Activated CD4-positive, CD25-positive, alpha-beta regulatory T cell treated with anti-CD3 and anti-CD28 coated beads, Interleukin-2, amount 50 U/mL, for 24 hours (primary cell): Measurements from ENCODE around the gene PRKAR2A.
"Not testable (repeated sequence)": the region's sequence is repeated elsewhere in the genome, so short reads cannot be mapped to it uniquely, and the experiment has no call there.

Experiments used
- ATAC-seq, 2 donors: fragments of 150-1000 bp; cut with Tn5 transposase; one replicate each; pipeline ENCODE4 v1.10.0; 2021; ENCODE audit warnings: mild to moderate bottlenecking in 1 of 2, moderate library complexity in 1 of 2

The PRKAR2A gene

DNA sequence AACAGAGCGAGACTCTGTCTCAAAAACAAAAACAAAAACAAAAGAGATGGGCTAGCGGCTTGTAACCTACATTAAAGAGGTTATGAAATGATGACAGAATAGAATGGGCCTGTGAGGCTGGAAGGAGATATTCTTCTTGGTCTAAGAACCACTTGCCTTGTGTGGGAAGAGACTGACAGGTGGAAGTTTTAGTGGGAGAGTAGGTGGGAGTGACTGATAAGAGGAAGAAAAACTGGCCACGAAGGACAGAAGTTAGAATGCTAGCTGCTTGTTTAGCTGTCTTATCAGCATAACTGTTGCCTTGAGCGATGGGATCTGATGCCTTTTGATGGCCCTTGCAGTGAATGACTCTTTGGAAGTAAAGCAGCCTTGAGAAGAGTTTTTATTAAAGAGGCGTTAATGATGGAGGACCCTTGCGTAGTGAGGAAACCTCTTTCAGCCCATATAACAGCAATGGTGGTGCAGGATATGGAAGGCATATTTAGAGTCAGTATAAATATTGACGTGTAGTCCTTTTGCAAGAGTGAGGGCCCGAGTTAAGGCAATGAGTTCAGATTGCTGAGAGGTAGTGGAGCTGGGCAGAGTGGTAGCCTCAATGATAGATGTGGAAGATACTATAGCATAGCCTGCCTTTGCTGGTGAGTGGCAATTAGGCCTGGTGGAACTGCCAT is 122.4 kb downstream of the PRKAR2A start:
- ATAC-seq = not testable (repeated sequence)

DNA sequence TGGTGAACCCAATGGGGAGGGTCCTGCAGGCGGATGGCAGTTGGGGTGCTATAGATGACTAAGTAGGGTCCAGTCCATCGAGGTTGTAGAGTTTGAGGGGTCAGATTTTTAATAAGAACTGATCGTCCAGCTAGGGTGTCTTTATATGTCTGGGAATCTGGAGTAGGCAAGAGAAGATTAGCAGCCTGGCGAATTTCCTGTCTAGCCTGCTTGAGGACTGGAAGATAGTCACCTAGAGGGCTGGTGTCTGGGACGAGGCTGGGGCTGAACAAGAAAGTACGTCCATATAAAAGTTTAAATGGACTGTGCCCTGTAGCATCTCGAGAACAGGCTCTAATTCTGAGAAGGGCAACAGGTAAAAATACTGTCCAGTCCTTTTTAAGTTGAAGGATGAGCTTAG is 123.9 kb downstream of the PRKAR2A start:
- no peak for ATAC-seq

DNA sequence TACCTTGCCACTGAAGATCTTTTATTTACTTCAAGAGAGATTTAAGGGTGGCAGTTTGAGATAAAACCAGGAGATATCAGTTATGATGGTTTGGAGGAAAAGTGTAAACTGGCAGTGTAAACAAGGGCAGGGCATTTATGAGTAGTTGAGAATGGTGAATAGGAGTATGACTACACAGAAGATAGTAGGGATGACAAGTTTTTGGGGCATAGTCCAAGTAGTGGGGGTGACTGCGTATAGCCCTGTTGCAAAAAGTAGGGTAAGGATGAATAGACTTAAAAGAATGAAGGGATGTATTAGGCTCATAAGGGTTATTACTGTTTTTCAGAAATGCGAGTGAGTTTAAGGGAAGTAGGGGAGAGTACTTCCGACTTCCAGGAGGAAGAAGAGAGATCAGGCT is 124.4 kb downstream of the PRKAR2A start:
- ATAC-seq = not testable (repeated sequence)

DNA sequence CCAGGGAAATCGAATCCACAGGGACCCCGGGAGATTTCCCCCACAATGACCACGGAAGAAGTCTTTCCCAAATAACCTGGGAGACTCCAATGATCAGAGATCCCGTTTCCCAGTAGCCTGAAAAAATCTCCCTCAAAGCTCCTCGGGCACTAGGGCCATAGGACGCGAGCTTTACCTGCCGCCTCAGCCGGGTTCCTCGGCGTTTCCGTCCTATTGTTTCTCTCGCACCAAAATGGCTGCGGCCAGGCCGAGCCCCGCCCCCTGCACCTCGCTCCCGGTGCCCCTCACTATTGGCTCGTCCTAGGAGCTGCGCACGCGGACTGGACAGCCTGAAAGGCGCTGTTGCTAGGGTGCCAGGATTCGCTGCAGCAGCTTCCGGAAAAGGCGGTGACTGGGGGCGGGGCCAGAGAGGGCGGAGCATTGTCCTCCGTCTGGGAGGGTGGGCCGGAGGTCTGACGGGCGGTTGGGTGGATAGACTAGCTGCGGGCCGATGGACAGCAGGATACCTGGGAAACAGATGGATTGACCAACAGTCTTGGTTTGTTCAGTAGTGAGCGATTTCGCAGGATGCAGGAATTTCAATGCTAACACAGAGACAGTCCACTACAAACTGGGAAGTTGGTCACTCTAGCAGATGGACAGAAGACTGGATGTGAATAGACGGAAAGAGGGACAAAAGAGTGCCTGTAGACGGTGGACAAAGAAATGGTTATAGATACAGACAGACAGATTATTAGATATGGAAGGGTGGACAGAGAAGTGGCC is 130.5 kb downstream of the PRKAR2A start, which contains the start of gene IP6K2:
IP6K2 (minus strand) TSS at position 240 of the 765 bp plus-strand sequence. CDS start 21,930 bp downstream, outside the sequence.
- ATAC-seq = peak; percentile 100

DNA sequence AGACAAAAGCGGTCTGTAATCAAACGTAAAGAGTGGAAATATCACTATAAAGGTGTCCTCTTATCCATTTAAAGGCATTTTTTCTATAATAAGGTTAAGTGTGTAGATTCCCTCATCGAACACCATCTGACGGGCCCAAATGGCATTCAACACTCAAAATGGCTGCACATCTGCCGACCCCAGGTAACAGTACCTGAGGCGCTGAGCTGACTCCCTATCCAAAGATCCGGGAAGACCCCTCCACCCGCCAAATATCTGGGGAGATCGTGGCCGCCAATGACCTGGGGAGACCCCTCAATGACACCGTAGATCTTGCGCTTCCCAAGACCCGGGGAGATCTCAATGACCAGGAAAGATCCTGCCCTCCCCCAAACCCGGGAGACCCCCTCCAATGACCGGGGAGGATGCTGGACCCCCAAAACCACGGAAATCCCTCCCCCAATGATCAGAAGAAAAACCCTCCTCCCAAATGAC is 131.1 kb downstream of the PRKAR2A start:
- no peak for ATAC-seq

DNA sequence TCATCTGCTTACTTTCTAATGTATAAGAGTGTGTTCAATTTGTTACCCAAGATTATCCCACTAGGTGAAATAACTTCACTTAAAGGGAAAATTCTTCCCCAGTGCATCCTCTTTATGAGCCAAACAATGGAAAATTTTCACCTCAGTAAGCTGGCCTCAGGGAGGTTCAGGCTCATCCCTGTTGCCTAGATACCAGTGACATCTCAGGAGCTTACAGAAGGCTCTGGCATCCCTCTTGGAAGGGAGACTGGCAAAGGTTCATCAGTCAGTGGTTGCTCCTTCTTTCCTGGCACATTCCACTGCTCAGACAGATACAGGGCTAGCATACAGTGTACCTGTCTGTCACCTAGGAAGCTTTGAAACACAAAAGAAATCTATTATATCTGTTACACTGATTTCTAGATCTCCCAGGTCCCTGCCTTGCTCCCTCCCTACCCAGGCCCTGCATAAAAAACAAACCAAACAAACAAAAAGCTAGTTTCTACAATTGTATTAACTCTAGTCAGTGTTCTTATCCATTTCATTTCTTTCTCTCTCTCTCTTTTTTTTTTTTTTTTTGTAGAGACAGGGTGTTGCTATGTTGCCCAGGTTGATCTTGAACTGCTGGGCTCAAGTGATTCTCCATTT is 132.4 kb downstream of the PRKAR2A start:
- no peak for ATAC-seq

DNA sequence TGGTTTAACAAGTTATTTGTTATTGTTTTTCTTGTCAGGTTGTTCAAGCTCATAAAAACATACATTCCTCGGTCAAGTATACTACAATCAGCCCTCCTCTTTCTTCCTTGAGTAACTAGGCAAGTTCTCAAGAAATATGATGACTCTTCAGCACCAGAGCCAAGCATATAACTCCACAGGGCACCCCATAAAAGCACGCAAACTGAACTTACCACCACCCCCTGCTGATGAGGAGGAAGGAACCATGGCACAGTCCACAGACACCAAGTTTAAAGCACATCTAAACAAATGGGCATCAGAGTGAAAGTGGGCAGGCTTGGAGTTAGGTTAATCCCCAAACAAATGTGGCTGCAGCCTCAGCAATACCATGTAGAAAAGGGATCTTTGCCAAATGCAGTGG is 135.9 kb downstream of the PRKAR2A start:
- ATAC-seq = no peak

DNA sequence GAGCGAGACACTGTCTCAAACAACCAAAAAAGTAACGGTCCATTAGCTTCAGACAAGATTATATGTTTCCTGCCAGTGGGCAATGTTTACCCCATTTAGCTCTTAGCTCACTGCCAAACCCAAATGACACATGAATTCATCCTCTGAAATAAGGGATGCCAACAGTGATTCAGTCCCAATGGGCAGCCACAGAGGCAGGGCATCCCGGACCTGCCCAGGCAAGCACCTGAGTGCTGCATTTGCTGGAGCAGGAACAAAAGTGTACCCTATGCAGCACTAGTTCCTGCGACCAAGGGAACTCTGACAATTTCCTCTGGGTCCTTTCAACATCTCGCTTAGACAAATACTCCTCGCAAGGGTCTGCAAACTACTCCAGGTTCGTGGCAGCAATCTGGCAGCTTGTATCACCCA is 138.6 kb downstream of the PRKAR2A start:
- no peak for ATAC-seq

DNA sequence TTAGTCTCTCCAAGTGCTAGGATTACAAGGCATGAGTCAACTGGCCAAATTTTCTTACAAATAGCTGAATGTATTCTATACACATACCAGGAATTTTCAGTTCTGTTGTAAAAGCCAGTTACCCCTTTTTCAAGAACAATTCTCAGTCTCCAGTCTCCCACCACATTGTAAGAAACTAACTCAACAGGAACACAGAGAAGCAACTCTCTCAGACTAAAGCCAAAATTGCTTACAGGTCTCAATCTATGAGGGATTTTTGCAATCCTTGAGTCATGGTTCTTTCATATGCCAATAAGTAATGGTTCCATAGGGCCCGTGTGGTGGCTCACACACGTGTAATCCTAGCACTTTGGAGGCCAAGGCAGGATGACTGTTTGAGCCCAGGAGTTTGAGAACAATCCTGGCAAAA is 139.2 kb downstream of the PRKAR2A start:
- ATAC-seq = peak in 1 of 2 donors; percentile 64

DNA sequence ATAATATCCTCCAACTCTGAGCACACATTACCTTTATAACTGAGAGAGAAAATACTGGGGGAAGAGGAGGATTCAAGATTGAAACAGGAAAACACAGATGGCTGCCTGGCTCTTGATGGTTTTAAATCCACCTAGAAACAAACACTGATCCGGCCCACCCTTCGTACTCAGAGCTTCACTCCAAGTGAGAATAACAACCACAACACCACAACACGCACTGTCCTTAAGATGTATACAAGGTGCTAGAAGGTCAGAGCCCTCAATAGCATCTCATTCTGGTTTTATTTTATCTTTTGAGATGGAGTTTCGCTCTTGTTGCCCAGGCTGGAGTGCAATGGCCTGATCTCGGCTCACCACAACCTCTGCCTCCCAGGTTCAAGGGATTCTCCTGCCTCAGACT is 140.5 kb downstream of the PRKAR2A start:
- ATAC-seq = no peak

DNA sequence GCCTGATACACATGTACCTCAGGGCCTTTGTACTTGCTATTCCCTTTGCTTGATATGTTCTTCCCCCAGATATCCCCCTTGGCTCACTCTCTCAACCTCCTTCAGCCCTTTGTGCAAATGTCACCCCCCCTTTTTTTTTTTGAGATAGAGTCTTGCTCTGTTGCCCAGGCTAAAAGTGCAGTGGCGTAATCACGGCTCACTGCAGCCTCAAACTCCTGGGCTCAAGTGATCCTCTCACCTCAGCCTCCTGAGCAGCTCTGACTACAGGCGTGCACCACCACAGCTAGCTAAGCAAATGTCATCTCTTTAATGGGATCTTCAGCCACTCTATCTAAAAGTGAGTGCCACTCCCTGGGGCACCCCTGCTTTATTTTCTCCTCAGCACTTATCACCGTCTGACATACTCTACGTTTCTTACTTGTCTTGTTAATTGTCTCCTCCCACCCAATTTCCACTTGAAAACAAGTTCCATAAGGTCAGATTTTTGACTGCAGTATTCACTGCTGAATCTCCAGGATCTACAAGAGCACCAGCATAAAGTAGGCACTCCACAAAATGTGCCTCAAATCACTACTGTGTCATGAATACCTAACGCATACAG is 145.3 kb downstream of the PRKAR2A start:
- no peak for ATAC-seq

DNA sequence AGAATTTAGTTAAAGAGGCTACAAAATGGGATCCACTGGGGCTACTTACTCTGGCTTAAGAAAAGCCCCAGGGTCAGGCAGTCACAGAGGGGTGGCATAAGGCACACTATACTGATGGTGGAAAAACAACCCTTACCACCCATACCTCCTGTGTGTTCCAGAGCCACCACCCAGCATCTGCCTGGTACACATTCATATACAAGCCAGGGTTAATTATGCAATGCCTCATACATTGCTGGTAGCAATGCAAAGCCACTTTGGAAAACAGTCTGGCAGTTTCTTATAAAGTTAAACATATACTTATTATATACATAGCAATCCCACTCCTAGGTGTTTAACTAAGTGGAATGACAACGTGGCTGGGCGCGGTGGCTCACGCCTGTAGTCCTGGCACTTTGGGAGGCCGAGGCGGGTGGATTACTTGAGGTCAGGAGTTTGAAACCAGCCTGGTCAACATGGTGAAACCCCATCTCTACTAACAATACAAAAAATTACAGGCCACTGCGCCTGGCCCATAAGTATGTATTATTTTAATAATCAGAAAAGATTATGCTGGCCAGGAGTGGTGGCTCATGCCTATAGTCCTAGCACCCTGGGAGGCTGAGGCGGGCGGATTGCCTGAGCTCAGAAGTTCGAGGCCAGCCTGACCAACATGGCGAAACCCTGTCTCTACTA is 146.8 kb downstream of the PRKAR2A start:
- ATAC-seq = no peak

DNA sequence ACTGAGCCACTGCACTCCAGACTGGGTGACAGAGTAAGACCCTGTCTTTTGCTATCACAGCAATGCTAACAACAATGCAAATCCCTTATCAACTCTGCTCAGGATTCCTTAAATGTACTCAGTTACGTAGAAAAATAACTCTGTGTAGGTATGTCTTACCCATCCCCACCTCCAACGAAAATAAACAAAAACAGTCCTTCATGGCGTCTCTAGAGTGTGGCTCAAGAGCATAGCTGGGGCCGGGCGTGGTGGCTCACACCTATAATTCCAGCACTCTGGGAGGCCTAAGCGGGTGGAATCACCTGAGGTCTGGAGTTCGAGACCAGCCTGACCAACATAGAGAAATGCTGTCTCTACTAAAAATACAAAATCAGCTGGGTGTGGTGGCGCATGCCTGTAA is 148.8 kb downstream of the PRKAR2A start:
- ATAC-seq = no peak

DNA sequence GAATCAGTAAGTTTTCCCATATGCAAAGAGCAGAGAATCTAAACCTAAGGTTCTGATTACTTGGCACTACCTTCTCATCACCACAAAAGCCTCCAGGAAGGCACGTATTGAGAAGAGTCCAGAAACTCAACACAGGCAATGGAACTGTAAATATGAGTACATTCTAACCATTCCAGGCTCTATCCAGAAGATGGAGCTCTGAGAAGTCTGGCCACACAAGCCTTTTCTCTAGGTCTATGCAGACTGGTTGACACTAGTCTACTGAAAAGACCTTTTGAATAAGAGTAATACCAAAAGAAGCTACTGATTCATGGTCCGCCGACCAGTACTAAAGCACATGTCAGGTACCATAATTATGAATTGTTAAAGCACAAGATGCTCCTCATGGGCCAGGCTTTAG is 149.7 kb downstream of the PRKAR2A start:
- ATAC-seq = peak in 1 of 2 donors; percentile 24

DNA sequence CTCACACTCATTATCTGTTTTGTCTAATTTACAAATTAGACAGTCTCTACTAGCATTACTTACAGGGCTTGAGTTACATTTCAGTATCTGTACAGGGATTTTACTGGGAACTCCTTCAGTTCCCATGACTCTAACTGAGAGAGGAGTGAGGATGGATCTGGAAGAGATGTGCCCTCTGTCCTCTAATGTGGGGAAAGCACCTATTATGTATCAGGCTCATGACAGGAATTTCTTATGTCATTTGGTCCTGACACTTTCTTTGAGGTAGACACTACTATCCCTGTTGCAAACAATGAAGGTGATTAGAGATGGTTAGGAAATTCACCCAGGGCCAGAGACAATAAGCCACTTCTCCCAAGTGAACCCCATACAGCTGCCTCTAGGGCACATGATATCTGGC is 151.1 kb downstream of the PRKAR2A start:
- ATAC-seq = no peak
